K562 (cell line): ENCODE results near the gene USP49. TPM values are rescaled to one million over a fixed set of nuclear protein-coding genes. Genes with fewer than 3 reads are reported as not detected.
A peak's percentile ranks its signal among the peaks of the same experiment; 100 is the strongest.

Experiments
- ATAC-seq: fragments of 200-7000 bp; cut with Tn5 transposase; 3 replicates; pipeline ENCODE4 v1.9.1; 2020; ENCODE audit warnings: moderate library complexity
- BruUV-seq: library from RNA; stranded (reverse); fragments of 400-500 nt; replicated peaks from 2 replicates; lab custom pipeline; 2021; lab: Mats Ljungman, UMichigan
- CTCF ChIA-PET: fragments of 300-600 bp; formaldehyde crosslinking; extraction: SDS; loops from one replicate; lab custom pipeline; 2021; ENCODE audit warnings: low intra/inter-chr PET ratio; lab: Yijun Ruan, JAX
- POLR2A ChIA-PET: fragments of 300-600, 350-650 bp; sonication (Branson Sonifier 250); formaldehyde crosslinking; extraction: SDS; loops from one replicate; lab custom pipeline; 2021; ENCODE audit warnings: antibody characterized with exemption, inconsistent platforms; lab: Yijun Ruan, JAX
- DNase-seq, 4 experiments: peaks; one replicate each; pipeline versions ENCODE4 v3.0.0 to v3.0.0-alpha.2; 2011 to 2018; ENCODE audit warnings: low spot score in 3 of 4, mixed read lengths in 3 of 4; ENCODE audit errors: extremely low read depth in 1 of 4
- FAIRE-seq: peaks from 2 replicates; lab custom pipeline; 2011; peaks lifted over from hg19 to GRCh38; lab: Jason Lieb, UNC
- H2AFZ ChIP-seq: 2 replicates; pipeline ENCODE4 v1.6.0; 2011; ENCODE audit warnings: low read depth, low read length, control low read depth, inconsistent platforms
- H3K27ac ChIP-seq: fragments of 200-600 bp; 3 replicates; pipeline ENCODE4 v1.8.0; 2011; ENCODE audit warnings: low read depth, mild to moderate bottlenecking, control low read depth, inconsistent platforms, low read length, moderate library complexity, mixed read lengths; ENCODE audit errors: extremely low read depth
- H3K27me3 ChIP-seq, 2 experiments: fragments of 300-600 bp in 1 of 2; 2 replicates in 1 of 2; 3 replicates in 1 of 2; pipeline versions ENCODE4 v1.6.0 to v1.8.0; 2011; ENCODE audit warnings: inconsistent platforms in 2 of 2, low read length in 2 of 2, mild to moderate bottlenecking in 1 of 2, mixed read lengths in 1 of 2, moderate library complexity in 1 of 2; ENCODE audit not compliant: control insufficient read depth in 2 of 2, insufficient read depth in 2 of 2
- H3K36me3 ChIP-seq: fragments of 300-600 bp; 3 replicates; pipeline ENCODE4 v1.8.0; 2011; ENCODE audit warnings: mild to moderate bottlenecking, low read length, inconsistent platforms; ENCODE audit not compliant: control insufficient read depth, insufficient read depth
- H3K4me1 ChIP-seq, 2 experiments: fragments of 200-600 bp in 1 of 2; replicated peaks in 1 of 2; 2 replicates in 1 of 2; 3 replicates in 1 of 2; pipeline versions ENCODE4 v1.5.1 to v1.8.0; 2011; ENCODE audit warnings: inconsistent platforms in 2 of 2, low read length in 2 of 2, mild to moderate bottlenecking in 1 of 2, mixed read lengths in 1 of 2, moderate library complexity in 1 of 2; ENCODE audit not compliant: control insufficient read depth in 2 of 2, insufficient read depth in 2 of 2
- H3K4me2 ChIP-seq: 2 replicates; pipeline ENCODE4 v1.6.1; 2011; ENCODE audit warnings: low read length, control low read depth, inconsistent platforms, mixed read lengths; ENCODE audit not compliant: insufficient read depth
- H3K4me3 ChIP-seq: fragments of 200-600 bp; sonication (generic), shearing (Covaris generic); 2 replicates; pipeline ENCODE4 v1.5.1; 2016; ENCODE audit warnings: control low read depth, inconsistent platforms
- H3K79me2 ChIP-seq: fragments of 200-600 bp; 3 replicates; pipeline ENCODE4 v1.8.0; 2011; ENCODE audit warnings: low read length, inconsistent platforms; ENCODE audit not compliant: control insufficient read depth, insufficient read depth
- H3K9ac ChIP-seq, 2 experiments: 2 replicates each; pipeline versions ENCODE4 v1.6.0 to v1.6.1; 2011; ENCODE audit warnings: low read depth in 2 of 2, low read length in 2 of 2, control low read depth in 1 of 2, inconsistent platforms in 1 of 2, mild to moderate bottlenecking in 1 of 2, mixed read lengths in 1 of 2; ENCODE audit not compliant: insufficient read depth in 1 of 2
- H3K9me1 ChIP-seq: one replicate; pipeline ENCODE4 v1.6.0; 2011; ENCODE audit warnings: inconsistent platforms, mild to moderate bottlenecking, low read length, moderate library complexity; ENCODE audit not compliant: control insufficient read depth, insufficient read depth
- H3K9me3 ChIP-seq: replicated peaks from 2 replicates; pipeline ENCODE4 v1.5.1; 2011; ENCODE audit warnings: low read depth, low read length, inconsistent platforms; ENCODE audit not compliant: control insufficient read depth, insufficient read depth
- H4K20me1 ChIP-seq: replicated peaks from 2 replicates; pipeline ENCODE4 v1.6.1; 2011; ENCODE audit warnings: low read length, inconsistent platforms, mixed read lengths; ENCODE audit not compliant: control insufficient read depth, insufficient read depth
- CBFA2T3 ChIP-seq: fragments of 450-650 bp; IDR thresholded peaks from 2 replicates; pipeline ENCODE4 v1.6.1; 2017
- CCNT2 ChIP-seq: IDR thresholded peaks from 2 replicates; pipeline ENCODE4 v1.6.1; 2011; ENCODE audit warnings: borderline replicate concordance, low read depth, mild to moderate bottlenecking, moderate library complexity, mixed read lengths, low read length; ENCODE audit not compliant: insufficient read length; ENCODE audit errors: extremely low read depth
- CREB1 ChIP-seq, 2 experiments: sonication (generic) in 1 of 2; formaldehyde crosslinking in 1 of 2; IDR thresholded peaks; 2 replicates each; pipeline versions ENCODE4 v1.6.1 to v1.8.0; 2012 to 2022; ENCODE audit warnings: inconsistent platforms in 1 of 2, mild to moderate bottlenecking in 1 of 2, missing genetic modification reagents in 1 of 2, moderate library complexity in 1 of 2
- GABPB2 ChIP-seq: fragments of 250-450 bp; sonication (Bioruptor Pico); conservative IDR thresholded peaks from 2 replicates; pipeline ENCODE4 v1.5.1; 2021; ENCODE audit warnings: mild to moderate bottlenecking
- HNRNPL ChIP-seq: fragments of 200-400 bp; formaldehyde crosslinking; IDR thresholded peaks from 2 replicates; pipeline ENCODE4 v1.6.1; 2017; ENCODE audit warnings: low read depth, mild to moderate bottlenecking, low read length
- NCOR1 ChIP-seq: fragments of 450-650 bp; IDR thresholded peaks from 2 replicates; pipeline ENCODE4 v1.6.1; 2016; ENCODE audit warnings: mild to moderate bottlenecking, moderate library complexity
- RBM15 ChIP-seq: fragments of 200-400 bp; formaldehyde crosslinking; IDR thresholded peaks from 2 replicates; pipeline ENCODE4 v1.6.1; 2018; ENCODE audit warnings: mild to moderate bottlenecking, low read length, moderate library complexity; ENCODE audit not compliant: insufficient read depth
- ZNF217 ChIP-seq: sonication (generic); formaldehyde crosslinking; IDR thresholded peaks from 2 replicates; pipeline ENCODE4 v1.8.0; 2022; ENCODE audit warnings: mild to moderate bottlenecking, missing genetic modification reagents
- whole genome bisulfite sequencing: fragments of 100-300 bp; shearing (Covaris generic); methylation state at CpG from one replicate; pipeline ENCODE4 v1.1.6; 2016; ENCODE audit warnings: low coverage, mixed read lengths; ENCODE audit not compliant: insufficient coverage; ENCODE audit errors: missing lambda C conversion rate; 5-methylcytosine and 5-hydroxymethylcytosine counted together
- in situ Hi-C: fragments of 300-500 bp; cut with MboI; formaldehyde crosslinking; loops from 4 replicates; pipeline ENCODE4 v1.15.0; 2018; ENCODE audit warnings: inconsistent platforms, mixed read lengths
- intact Hi-C: fragments of 100-400 bp; cut with micrococcal nuclease; formaldehyde crosslinking; loops from 2 replicates; pipeline ENCODE4 v1.14.2; 2022
- polyA plus RNA-seq, 8 experiments: library from polyadenylated mRNA; depleted of rRNA in 4 of 8; stranded (reverse) in 5 of 8; unstranded in 3 of 8; fragments of >200 nt; fragmentation: Nextera tagmentation in 2 of 8; fragmentation: Illumina TruSeq in 1 of 8; extraction: Ambion mirVana in 2 of 8; extraction: Trizol in 1 of 8; gene quantifications; 2 replicates each; pipeline versions ENCODE4 v1.2.1 to v1.2.3, GENCODE V29; 2011 to 2014; ENCODE audit warnings: inconsistent platforms in 1 of 8, missing spikeins in 1 of 8
- total RNA-seq, 7 experiments: library from RNA; depleted of rRNA in 6 of 7; stranded (reverse); fragments of >200 nt in 6 of 7; fragmentation: Illumina TruSeq in 2 of 7; extraction: Trizol in 2 of 7; gene quantifications; 2 replicates each; pipeline versions ENCODE4 v1.2.1 to v1.2.3, GENCODE V29; 2011 to 2021; ENCODE audit warnings: low replicate concordance in 1 of 7
- TF ChIP-seq, protein P1 (sequence below): sonication (generic); formaldehyde crosslinking; IDR thresholded peaks from 2 replicates; pipeline ENCODE4 v1.9.0; 2022; ENCODE audit warnings: mild to moderate bottlenecking, missing genetic modification reagents
- TF ChIP-seq, protein P2 (sequence below), 2 experiments: fragments of 450-650 bp; IDR thresholded peaks; 2 replicates each; pipeline ENCODE4 v1.6.1; 2016

USP49 gene
- total and polyA plus RNA-seq, 9 of the 15 experiments (the other 6 are each of a cell fraction or from before 2014, with no cell fraction given): 1.0 to 9.9 (median 6.5) TPM

DNA sequence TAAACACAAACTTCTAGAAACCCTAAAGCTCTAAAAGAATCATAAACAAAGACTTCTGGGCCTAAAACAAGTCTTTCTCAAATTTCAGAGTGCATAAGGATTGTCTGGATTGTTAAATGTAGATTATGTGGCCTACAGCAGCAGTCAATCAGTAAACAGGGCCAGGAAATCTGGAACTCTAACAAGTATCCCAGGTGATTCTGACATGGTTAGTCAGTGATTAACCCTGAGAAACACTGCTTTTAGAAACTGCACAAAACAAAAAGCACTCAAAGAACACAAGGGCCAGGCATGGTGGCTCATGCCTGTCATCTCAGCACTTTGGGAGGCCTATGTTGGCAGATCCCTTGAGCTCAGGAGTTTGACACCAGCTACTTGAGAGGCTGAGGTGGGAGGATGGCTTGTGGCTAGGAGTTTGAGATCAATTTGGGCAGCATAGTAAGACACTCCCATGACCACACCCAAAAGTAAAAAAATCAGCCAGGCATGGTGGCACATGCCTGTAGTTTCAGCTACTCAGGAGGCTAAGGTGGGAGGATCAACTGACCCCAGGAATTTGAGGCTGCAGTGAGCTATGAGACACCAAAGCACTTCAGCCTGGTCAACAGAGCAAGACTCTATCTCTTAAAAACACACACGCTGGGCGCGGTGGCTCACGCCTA lies 19.8 kb upstream of the USP49 start:
- in situ Hi-C loops: no loop called here
- TF ChIP-seq RBM15: no peak
- TF ChIP-seq CBFA2T3: peak; percentile 31
- TF ChIP-seq, protein P1, sequence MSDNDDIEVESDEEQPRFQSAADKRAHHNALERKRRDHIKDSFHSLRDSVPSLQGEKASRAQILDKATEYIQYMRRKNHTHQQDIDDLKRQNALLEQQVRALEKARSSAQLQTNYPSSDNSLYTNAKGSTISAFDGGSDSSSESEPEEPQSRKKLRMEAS: 0 out of 2 replicates have a peak, but pooled peaks have one; percentile 13

DNA sequence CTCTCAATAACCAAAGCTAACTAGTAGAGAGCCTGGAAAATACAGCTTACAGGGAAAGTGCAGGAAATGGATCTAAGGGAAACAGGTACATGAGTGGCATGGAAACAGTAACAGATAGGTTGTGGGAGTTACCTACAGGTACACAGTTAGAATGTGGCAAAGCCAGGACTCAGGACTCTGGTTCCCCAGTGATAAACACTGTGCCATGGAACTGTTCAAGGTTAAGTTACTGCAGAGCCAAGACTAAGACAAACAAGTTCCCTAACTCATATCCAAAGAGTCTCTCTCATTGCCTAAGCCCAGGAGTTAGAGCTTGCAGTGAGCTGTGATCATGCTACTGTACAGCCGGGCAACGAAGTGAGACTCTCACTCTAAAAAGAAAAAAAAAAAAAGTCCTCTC lies 19.2 kb upstream of the USP49 start:
- peaks cover 3 to 7% of the 10 kb centered on the region in 2 experiments; a peak in 4 of 5 replicates for H3K4me1 ChIP-seq
- H4K20me1 ChIP-seq: no peaks in the 10 kb centered on the region
- no peaks in the 10 kb centered on the region for H3K9me3 ChIP-seq
- H3K9me1 ChIP-seq: no peaks in the 10 kb centered on the region
- intact Hi-C loops (no loop called here), in situ Hi-C loops (no loop called here)
- no peak for FAIRE-seq
- ChIA-PET CTCF (no interaction called here), POLR2A (interaction anchor here (0.6 to 3.9 kb wide), 3 partner anchors 10 to 152 kb away, joined by 3 to 16 read pairs (median 4); partner anchors contain the start of gene TOMM6)
- no TSS peak for BruUV-seq
- peaks cover 37% of the 10 kb centered on the region for H3K79me2 ChIP-seq
- ATAC-seq: no peak
- H3K27ac ChIP-seq: no peak overlapping the region
- TF ChIP-seq NCOR1 (no peak), HNRNPL (no peak), CREB1 (IDR thresholded peaks at IDR 0.05) (no peak), CREB1 (CRISPR knock-in tag; IDR thresholded peaks at IDR 0.05) (no peak), ZNF217 (CRISPR knock-in tag) (no peak), CCNT2 (no peak), GABPB2 (CRISPR knock-in tag) (no peak)
- TF ChIP-seq, protein P2, sequence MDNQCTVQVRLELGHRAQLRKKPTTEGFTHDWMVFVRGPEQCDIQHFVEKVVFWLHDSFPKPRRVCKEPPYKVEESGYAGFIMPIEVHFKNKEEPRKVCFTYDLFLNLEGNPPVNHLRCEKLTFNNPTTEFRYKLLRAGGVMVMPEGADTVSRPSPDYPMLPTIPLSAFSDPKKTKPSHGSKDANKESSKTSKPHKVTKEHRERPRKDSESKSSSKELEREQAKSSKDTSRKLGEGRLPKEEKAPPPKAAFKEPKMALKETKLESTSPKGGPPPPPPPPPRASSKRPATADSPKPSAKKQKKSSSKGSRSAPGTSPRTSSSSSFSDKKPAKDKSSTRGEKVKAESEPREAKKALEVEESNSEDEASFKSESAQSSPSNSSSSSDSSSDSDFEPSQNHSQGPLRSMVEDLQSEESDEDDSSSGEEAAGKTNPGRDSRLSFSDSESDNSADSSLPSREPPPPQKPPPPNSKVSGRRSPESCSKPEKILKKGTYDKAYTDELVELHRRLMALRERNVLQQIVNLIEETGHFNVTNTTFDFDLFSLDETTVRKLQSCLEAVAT (IDR thresholded peaks at IDR 0.05): no peak
- no peak overlapping the region for H3K4me2 ChIP-seq
- DNase-seq: no peak
- H2AFZ ChIP-seq: no peak overlapping the region
- H3K27me3 ChIP-seq: no peaks in the 10 kb centered on the region
- H3K4me3 ChIP-seq: no peak overlapping the region
- H3K36me3 ChIP-seq: peaks cover 65% of the 10 kb centered on the region
- 88% methylated on average over 2 of the region's 2 CpGs for WGBS
- no peak overlapping the region for H3K9ac ChIP-seq

More for the DNA sequence above, 19.8 kb upstream of the USP49 start:
- ATAC-seq: peak; percentile 14; the same call in 1 of the 3 replicates
- 69% methylated on average over 4 of the region's 4 CpGs for WGBS
- no peak overlapping the region for H3K4me3 ChIP-seq
- no peak overlapping the region; the same call in 1 of the 2 replicates for H3K4me2 ChIP-seq
- H3K36me3 ChIP-seq: peaks cover 59% of the 10 kb centered on the region
- DNase-seq: no peak
- H3K9ac ChIP-seq: peak overlapping the region in 1 of 2 experiments; percentile 10; a peak in 1 of 4 replicates
- peaks cover 3 to 12% of the 10 kb centered on the region in 2 experiments; a peak in 4 of 5 replicates for H3K4me1 ChIP-seq
- H3K79me2 ChIP-seq: peaks cover 41% of the 10 kb centered on the region
- FAIRE-seq: no peak
- CTCF ChIA-PET: no interaction called here
- H3K9me3 ChIP-seq: no peaks in the 10 kb centered on the region
- no peak overlapping the region for H2AFZ ChIP-seq
- BruUV-seq: no TSS peak
- intact Hi-C loops: no loop called here
- H3K27me3 ChIP-seq: no peaks in the 10 kb centered on the region
- POLR2A ChIA-PET: interaction anchor here (0.6 to 3.9 kb wide), 5 partner anchors 11 to 185 kb away, joined by 3 to 16 read pairs (median 4); partner anchors contain the start of gene TOMM6
- no peak overlapping the region; the same call in 2 of the 3 replicates for H3K27ac ChIP-seq
- no peaks in the 10 kb centered on the region for H4K20me1 ChIP-seq
- no peaks in the 10 kb centered on the region for H3K9me1 ChIP-seq
